LNCAP (cell line): Measurements from ENCODE around the gene COL15A1.

Experiments
- CTCF ChIP-seq: fragments of 450-650 bp; IDR thresholded peaks from 2 replicates; pipeline ENCODE4 v1.5.1; 2017; ENCODE audit warnings: mild to moderate bottlenecking

Gene COL15A1

GRCh38 chr9:99000476-99001395 lies 57.0 kb downstream of the COL15A1 start:
- TF ChIP-seq CTCF, result peak; percentile 73

GRCh38 chr9:99001892-99002291 lies 58.2 kb downstream of the COL15A1 start:
- no peak for TF ChIP-seq CTCF

GRCh38 chr9:99002706-99003105 lies 59.0 kb downstream of the COL15A1 start:
- no peak for TF ChIP-seq CTCF

GRCh38 chr9:99003308-99003707 lies 59.6 kb downstream of the COL15A1 start:
- no peak for TF ChIP-seq CTCF

GRCh38 chr9:99004115-99004514 lies 60.4 kb downstream of the COL15A1 start:
- TF ChIP-seq CTCF, result no peak

GRCh38 chr9:99004717-99005460 lies 61.2 kb downstream of the COL15A1 start:
- TF ChIP-seq CTCF, result no peak

- TF ChIP-seq CTCF, result no peak
Measured at GRCh38 chr9:99005651-99006050, 61.9 kb downstream of the COL15A1 start.
